PC-3 (cell line): ENCODE measurements around the gene ANXA6.

Experiments
- CTCF ChIP-seq: fragments of 300-600 bp; sonication (generic); conservative IDR thresholded peaks from 2 replicates; pipeline ENCODE4 v1.5.1; 2017; ENCODE audit warnings: antibody characterized with exemption, low read depth, mild to moderate bottlenecking, low read length
- EZH2 ChIP-seq: fragments of 300-600 bp; sonication (generic); IDR thresholded peaks from one replicate; pipeline ENCODE4 v1.6.1; 2017; ENCODE audit warnings: antibody characterized with exemption, mild to moderate bottlenecking, low read length; ENCODE audit not compliant: unreplicated experiment

DNA sequence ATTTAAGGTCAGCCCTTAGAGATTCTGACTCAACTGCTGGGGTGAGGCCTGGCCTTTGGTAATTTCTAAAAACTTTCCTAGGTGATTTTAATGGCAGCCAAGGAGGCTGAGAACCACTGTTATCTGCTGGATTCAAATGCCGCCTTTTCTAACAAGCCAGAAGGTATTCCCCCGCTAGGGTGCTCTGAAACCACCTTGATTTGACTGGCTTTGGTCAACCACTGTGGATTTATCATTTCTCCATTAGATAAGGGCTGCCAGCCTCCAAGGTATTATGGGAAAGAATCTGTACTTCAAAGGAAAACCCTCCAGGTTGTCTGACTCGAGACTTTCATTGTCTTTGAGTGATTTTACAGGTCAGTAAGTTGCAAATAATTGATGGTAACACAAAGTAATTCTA, 4.3 kb downstream of the ANXA6 start:
- no peak for TF ChIP-seq CTCF
- no peak for TF ChIP-seq EZH2
